NOMO-1 (cell line): ENCODE results near the gene TPI1.
A peak's percentile ranks its signal among the peaks of the same experiment; 100 is the strongest.
"Not testable (repeated sequence)": the region's sequence is repeated elsewhere in the genome, so short reads cannot be mapped to it uniquely, and the experiment has no call there.

Source experiments
- DNase-seq, 2 experiments: peaks; one replicate each; lab custom pipeline; 2025; ENCODE audit not compliant: unreplicated experiment in 2 of 2; lab: John Stamatoyannopoulos, UW

The TPI1 gene

GRCh38 chr12:6888360-6888759, 21.0 kb downstream of the TPI1 start:
- no peak for DNase-seq

- DNase-seq = not testable (repeated sequence)
These were observed 21.5 kb downstream of the TPI1 start for GRCh38 chr12:6888794-6889193.

- not testable (repeated sequence) for DNase-seq
These were observed 22.6 kb downstream of the TPI1 start for GRCh38 chr12:6889775-6890573.

GRCh38 chr12:6890789-6891645, 23.7 kb downstream of the TPI1 start:
- DNase-seq = peak; percentile 95 to 99

- DNase-seq = no peak
These were observed 24.3 kb downstream of the TPI1 start for GRCh38 chr12:6891646-6892001.

- not testable (repeated sequence) for DNase-seq
These were observed 25.4 kb downstream of the TPI1 start for GRCh38 chr12:6892683-6893082.

GRCh38 chr12:6894321-6894720, 27.0 kb downstream of the TPI1 start:
- DNase-seq = peak in 1 of 2 experiments; percentile 18

- no peak for DNase-seq
These were observed 29.6 kb downstream of the TPI1 start for GRCh38 chr12:6896846-6897435.

GRCh38 chr12:6899427-6899826, 32.1 kb downstream of the TPI1 start:
- no peak for DNase-seq

- DNase-seq = peak; percentile 30 to 47
These were observed 32.6 kb downstream of the TPI1 start for GRCh38 chr12:6899837-6900519.

GRCh38 chr12:6902448-6902847, 35.1 kb downstream of the TPI1 start:
- DNase-seq = no peak

GRCh38 chr12:6903722-6904121, 36.4 kb downstream of the TPI1 start:
- no peak for DNase-seq

GRCh38 chr12:6904280-6905276, 37.2 kb downstream of the TPI1 start, which contains the start of gene LRRC23:
TSS of gene LRRC23 (plus strand) at chr12:6904822. CDS start at chr12:6905634, 812 bp downstream.
- peak; percentile 89 to 97 for DNase-seq

GRCh38 chr12:6905414-6906040, 38.2 kb downstream of the TPI1 start:
- no peak for DNase-seq

- DNase-seq = not testable (repeated sequence)
These were observed 40.8 kb downstream of the TPI1 start for GRCh38 chr12:6908141-6908540.

GRCh38 chr12:6909421-6910145, 42.3 kb downstream of the TPI1 start:
- peak in 1 of 2 experiments; percentile 22 for DNase-seq

GRCh38 chr12:6912164-6912935, 45.0 kb downstream of the TPI1 start:
- no peak for DNase-seq
